Hippocampal formation (tissue), 2 donors: ENCODE results near the gene DNAAF8.

Source experiments
- DNase-seq, 2 donors: peaks; one replicate each; lab custom pipeline; 2025; lab: John Stamatoyannopoulos, UW

Gene DNAAF8

GRCh38 chr16:4695473-4696171 lies 38.7 kb upstream of the DNAAF8 start:
- DNase-seq: no peak

GRCh38 chr16:4696172-4696904 lies 38.0 kb upstream of the DNAAF8 start:
- DNase-seq: no peak

DNA sequence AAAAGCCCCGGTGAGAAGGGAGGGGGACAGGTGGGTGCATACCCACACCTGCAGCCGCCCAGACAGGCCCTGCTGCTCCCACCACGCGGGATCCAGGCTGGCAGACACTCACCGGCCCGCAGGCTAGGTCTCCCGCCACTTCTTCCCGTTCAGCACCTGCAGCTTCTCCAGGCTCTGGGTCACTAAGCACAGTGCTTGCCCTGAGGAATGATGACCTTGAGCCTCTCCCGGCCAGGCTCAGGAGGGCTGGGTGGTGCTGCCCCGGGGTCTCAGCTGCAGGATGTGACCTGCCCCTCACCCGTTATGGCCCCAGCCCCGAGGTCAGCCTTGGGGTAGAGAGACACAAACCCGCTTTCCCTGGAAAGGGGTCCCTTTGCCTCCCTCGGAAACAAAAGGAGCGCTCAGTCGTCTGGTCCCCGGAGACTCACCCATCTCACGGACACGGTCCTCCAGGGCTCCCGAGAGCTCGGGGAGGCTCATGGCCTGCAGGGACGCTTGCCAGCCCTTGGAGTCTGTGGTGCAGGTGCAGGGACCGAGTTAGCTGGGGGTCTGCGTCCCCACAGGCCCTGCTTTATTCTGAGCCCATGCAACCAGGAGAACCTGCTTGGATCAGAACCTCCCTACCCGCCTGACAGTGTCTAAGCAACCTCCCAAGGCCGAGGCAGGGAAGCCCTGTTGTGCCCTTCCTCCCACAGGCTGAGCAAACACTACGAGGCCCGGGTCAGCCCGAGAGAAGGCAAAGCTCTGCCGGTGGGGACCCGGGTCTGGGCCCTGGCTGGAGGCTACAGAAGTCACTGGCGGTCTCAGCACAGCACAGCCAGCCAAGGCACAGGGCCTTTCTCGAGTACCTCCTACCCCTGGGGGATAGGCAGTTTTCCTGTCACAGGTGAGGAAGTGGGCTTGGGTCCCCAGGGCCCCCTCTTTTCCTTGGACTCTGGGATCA lies 37.2 kb upstream of the DNAAF8 start:
- no peak for DNase-seq

DNA sequence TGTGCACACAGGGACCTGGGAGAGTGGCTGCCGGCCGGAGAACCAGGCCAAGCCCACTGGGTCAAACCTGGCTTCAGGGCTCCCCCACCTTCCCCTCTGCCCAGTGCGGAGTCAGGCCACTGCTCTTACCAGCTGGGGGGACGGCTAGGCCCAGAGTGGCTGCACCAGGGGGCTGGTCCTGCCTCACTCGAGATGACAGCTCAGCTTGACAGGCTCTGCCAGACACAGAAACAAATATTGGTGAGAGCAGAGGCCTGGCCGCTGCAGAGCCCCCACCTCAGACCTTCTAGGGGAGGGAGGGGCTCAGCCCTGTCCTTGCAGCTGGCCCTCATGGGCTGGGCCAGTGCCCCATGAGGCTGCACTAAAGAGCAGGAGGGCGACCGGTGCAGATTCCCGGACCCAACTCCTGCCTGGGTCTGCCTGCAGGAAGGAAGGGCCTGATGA lies 36.5 kb upstream of the DNAAF8 start:
- no peak for DNase-seq

- no peak for DNase-seq
Measured at GRCh38 chr16:4698321-4699045, 35.9 kb upstream of the DNAAF8 start.

DNA sequence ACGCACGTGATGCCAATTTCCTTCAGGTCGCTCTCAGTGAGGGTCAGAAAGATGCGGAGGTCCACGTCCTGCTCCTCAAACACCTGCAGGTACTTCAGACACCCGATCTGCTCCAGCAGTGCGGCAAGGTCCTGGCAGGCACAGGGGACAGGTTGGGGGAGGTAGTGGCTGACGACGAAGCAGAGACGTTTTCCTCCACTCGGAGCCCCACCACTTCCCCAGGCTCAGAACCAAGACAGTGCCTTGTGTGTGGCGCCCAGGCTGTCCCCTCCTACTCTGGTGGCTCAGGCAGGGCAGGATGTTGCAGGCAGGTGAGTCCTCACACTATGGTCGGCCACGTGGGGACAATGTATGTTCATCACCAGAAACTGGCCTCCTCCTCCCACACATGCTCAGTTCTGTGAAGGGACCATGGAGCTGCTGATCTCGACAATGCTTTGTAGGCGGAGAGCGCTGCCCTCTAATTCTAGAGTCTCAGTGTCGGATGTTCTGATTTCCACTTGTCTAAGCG lies 35.2 kb upstream of the DNAAF8 start:
- no peak for DNase-seq

- no peak for DNase-seq
Measured at GRCh38 chr16:4700380-4700996, 33.8 kb upstream of the DNAAF8 start.

GRCh38 chr16:4700997-4701743 lies 33.2 kb upstream of the DNAAF8 start:
- no peak for DNase-seq

GRCh38 chr16:4701791-4702465 lies 32.4 kb upstream of the DNAAF8 start:
- no peak for DNase-seq

DNA sequence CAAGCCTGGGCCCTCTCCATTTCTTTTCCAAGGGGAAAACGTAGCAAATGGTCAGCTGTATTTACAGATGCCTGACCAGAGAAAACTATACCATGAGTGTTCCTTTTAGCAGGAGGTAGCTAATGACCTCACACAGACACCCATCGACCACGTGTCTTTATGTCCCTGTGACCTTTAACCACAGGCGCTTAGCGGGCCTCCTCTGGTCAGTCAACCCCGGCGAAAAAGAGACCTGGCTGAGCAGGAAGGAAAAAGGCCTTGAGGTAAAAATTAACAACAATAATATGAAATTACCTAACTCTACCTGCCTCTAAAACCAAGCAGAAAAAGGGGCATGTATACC lies 31.9 kb upstream of the DNAAF8 start:
- no peak for DNase-seq

DNA sequence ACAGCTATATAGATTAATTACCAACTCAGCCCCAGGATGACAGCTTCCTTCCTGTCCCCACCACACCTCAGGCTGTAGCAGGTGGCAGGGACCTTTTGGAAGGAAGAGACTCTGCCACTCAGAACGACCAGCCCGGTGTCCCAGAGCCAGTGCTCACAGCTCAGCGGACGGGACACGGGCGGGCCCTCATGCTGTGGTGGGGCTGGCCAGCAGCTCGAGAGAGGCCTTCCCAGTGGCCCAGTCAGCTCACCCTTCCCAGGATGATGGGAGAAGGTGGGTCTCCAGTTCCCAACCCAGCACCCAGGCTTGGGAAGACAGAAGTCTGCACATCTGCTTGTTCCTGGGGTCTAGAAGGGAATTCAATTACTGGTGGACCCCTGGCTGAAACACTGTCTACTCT lies 30.4 kb upstream of the DNAAF8 start:
- DNase-seq: no peak

DNA sequence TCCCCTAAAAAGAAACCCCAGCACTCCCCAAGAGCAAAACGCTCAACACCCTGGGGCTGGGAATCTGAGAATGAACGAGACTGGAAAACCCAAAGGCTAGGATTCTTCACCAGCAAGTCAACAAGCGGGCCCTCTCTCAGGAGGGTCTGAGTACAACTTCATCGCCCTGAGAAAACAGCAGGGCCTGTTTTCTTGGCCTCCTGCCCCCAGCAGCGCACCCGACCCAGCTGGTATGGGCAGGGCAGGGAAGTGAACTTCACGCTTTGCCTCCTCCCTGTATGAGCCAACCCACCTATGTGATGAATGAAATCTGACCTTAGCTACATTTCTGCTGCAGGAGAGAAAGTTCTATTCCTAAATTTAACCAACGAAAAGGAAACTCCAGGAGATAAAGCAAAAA lies 29.8 kb upstream of the DNAAF8 start:
- DNase-seq: no peak

DNA sequence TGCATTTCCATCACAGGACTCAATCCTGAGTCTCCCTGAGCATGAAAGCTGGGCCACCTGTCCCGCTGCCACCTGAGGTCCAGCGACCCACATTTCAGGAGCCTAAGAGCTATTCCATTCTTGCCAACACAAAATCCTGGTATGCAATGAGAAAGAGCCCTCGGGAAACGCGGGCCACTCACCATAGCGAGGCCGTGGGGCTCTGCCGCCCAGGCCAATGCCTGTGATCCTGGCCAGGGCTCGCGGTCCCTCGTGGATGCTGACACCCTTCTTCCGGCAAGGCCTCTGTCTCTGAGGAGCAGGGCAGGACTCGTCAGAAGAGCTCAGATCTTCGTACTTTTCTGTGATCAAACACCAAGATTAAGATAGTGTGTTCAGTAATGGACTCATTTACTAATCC lies 29.4 kb upstream of the DNAAF8 start:
- DNase-seq: no peak

DNA sequence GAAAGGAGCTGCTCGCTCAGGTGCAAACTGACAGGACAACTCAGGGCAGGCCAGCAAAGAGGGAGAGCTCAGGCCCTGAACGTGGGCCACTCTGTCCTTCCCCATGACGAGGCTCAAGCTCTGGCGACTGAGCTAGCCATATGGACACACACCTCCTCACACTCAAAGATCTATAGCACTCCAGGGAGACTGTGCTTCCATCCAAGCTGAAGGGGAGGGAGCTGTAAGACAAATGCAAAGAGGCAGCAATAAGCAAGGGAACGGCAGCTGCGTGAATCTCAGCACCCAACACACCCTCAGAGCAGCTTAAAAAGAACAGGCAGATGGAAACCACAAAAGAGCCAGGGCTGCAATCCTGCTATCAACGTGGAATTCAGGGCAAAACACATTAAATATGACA lies 27.5 kb upstream of the DNAAF8 start:
- DNase-seq: peak in 1 of 2 donors; percentile 34

DNA sequence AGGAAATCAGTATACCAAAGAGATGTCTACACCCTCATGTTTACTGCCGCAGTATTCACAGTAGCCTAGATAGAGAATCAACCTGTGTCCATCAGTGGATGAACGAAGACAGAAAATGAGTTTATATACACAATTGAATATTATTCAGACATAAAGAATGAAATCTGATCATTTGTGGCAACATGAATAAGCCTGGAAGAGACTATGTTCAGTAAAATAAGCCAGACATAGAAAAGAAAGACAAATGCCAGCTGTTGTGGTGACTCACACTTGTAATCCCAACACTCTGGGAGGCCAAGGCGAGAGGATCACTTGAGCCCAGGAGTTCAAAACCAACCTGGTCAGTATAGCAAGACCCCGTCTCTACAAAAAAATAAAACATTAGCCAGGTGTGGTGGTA lies 24.9 kb upstream of the DNAAF8 start:
- no peak for DNase-seq

- no peak for DNase-seq
Measured at GRCh38 chr16:4713663-4714501, 20.5 kb upstream of the DNAAF8 start.

DNA sequence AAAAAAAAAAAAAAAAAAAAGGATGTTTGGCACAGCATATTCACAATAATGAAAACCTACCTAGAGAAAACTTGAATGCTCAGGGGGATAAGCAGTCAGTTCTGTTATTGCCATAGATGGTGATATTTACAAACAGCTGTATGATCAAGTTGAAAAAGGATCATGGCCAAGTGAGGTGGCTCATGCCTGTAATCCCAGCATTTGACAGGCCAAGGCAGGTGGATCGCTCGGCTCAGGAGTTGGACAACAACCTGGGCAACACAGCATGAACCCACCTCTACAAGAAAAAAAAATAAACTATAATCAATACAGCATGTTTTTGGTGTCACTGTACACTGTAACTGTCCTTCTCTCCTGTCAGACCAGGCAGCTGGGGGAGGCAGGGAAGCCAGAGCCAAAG lies 19.3 kb upstream of the DNAAF8 start:
- no peak for DNase-seq

GRCh38 chr16:4718466-4718865 lies 15.9 kb upstream of the DNAAF8 start:
- no peak for DNase-seq
